Measurements from ENCODE around the gene TBC1D8. TPM values are rescaled to one million over a fixed set of nuclear protein-coding genes. Genes with fewer than 3 reads are reported as not detected.

Gene TBC1D8
- total RNA-seq, 1 donor from 2014 or later = 19.9 TPM

DNA sequence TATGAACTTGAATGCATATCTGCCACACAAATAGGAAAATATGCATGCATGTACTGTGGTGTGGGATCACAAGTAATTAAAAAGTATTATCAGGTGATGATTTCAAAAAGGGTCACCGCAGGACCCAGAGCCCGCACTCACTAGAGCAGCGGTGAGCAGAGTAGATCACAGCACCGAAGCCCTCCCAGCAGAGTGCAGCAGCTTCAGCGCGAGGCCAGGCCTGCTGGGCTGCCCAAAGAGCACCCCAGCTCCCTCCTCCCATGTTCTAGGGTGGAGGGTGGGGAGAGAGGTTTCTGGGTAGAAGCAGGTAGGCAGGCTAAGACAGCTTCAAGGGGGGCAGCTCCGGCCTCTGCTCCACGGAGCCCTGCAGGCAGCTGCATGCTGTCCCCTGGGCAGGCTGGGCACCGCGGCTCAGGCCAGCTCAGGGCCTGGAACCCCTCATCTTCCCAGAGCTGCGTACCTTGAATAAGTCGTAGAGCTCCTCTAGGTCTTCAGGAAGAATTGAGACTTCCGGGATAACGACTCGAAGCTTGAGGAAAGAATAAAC is 124.2 kb downstream of the TBC1D8 start:
- TF ChIP-seq, protein P1, sequence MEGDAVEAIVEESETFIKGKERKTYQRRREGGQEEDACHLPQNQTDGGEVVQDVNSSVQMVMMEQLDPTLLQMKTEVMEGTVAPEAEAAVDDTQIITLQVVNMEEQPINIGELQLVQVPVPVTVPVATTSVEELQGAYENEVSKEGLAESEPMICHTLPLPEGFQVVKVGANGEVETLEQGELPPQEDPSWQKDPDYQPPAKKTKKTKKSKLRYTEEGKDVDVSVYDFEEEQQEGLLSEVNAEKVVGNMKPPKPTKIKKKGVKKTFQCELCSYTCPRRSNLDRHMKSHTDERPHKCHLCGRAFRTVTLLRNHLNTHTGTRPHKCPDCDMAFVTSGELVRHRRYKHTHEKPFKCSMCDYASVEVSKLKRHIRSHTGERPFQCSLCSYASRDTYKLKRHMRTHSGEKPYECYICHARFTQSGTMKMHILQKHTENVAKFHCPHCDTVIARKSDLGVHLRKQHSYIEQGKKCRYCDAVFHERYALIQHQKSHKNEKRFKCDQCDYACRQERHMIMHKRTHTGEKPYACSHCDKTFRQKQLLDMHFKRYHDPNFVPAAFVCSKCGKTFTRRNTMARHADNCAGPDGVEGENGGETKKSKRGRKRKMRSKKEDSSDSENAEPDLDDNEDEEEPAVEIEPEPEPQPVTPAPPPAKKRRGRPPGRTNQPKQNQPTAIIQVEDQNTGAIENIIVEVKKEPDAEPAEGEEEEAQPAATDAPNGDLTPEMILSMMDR (IDR thresholded peaks at IDR 0.05) = no peak
- intact Hi-C loops (cut with DNase I) = no loop called here
- H3K36me3 ChIP-seq = peaks cover 26% of the 10 kb centered on the region
- no peak overlapping the region for H3K4me3 ChIP-seq
- H3K4me1 ChIP-seq = no peaks in the 10 kb centered on the region
- no peaks in the 10 kb centered on the region for H3K27me3 ChIP-seq
- ATAC-seq = no peak
- no peak overlapping the region for H3K27ac ChIP-seq
- no peak for DNase-seq
- no peaks in the 10 kb centered on the region for H3K9me3 ChIP-seq

DNA sequence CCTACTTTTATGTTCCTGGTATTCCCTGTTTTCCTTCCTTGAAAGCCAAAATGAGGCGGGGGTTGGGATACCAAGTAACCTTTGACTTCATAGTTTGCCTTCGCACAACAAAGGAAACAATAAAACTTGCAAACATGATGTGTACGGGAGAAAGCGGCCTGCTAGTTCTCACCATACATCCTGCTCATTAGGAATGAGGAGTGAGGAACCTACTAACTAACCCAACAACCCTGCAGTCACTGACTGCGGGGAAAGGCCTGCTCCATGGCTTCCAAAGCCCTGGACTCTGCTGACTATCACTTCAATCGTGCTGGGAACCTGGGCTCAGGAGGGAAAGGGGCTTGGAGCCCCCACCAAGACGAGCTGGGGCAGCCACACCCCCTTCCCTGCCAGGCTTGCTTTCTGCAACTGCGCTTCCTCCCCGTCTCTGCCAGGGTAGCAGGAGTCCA is 124.9 kb downstream of the TBC1D8 start:
- intact Hi-C loops (cut with DNase I) = no loop called here

DNA sequence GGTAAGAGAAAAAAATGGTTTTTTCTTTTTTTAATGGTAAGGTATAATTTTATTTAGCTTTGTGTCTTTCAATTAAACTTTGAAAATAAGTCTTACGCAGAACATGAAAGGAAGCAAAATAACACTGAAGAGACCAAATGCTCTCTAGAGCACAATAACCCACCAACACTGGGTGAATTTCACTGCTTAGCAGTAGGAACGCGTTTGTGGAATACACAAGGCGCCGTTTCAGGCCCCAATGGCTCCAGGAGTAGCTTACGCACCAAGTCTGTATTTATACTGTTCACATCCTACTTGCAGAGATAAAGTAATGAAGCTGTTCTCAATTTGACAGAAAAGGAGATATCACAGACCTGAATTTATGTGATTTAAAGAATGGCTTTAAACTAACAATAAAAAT is 125.6 kb downstream of the TBC1D8 start:
- ATAC-seq (no peak), DNase-seq (no peak)
- H3K4me3 ChIP-seq = no peak overlapping the region
- no peaks in the 10 kb centered on the region for H3K4me1 ChIP-seq
- TF ChIP-seq, protein P1 (IDR thresholded peaks at IDR 0.05) = no peak
- H3K9me3 ChIP-seq = no peaks in the 10 kb centered on the region
- no peaks in the 10 kb centered on the region for H3K27me3 ChIP-seq
- H3K36me3 ChIP-seq = peaks cover 40% of the 10 kb centered on the region
- no peak overlapping the region for H3K27ac ChIP-seq
- intact Hi-C loops (cut with DNase I) = no loop called here

More for the DNA sequence above, 124.9 kb downstream of the TBC1D8 start:
- no peak overlapping the region for H3K4me3 ChIP-seq
- ATAC-seq = no peak
- no peaks in the 10 kb centered on the region for H3K27me3 ChIP-seq
- no peaks in the 10 kb centered on the region for H3K4me1 ChIP-seq
- no peak for DNase-seq
- peaks cover 33% of the 10 kb centered on the region for H3K36me3 ChIP-seq
- no peak overlapping the region for H3K27ac ChIP-seq
- H3K9me3 ChIP-seq = no peaks in the 10 kb centered on the region
- TF ChIP-seq, protein P1 (IDR thresholded peaks at IDR 0.05) = no peak

DNA sequence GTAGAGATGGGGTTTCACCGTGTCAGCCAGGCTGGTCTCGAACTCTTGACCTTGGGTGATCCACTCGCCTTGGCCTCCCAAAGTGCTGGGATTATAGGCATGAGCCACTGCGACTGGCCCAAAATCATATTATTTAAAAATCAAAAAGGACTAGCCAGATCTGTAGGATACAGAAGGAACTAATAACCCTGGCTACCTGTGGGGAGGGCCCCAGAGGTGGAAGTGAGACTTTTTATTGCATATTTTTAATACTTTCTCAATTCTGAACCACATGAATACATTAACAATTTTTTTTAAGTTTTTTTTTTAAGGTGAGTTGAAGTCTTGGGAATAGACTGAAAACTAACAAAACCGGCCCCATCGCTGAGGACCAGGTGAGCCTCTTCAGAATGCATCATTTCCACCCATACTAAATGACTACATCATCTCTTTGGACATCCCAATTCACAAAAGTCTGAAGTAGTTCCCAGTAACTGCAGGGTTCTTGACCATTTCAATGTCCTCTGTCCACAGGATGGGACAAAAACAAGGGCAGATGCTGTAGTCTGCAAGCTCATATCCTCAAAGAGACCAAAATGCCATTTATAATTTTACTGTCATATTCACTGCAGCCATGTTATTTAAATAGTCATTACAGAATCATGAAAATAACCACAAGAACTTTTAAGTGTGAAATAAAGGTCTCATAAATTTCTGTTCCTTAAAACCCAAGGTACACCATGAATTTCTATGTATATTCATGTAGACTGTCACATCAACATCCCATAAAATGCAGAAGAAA is 127.7 kb downstream of the TBC1D8 start:
- intact Hi-C loops (cut with DNase I) = no loop called here
- no peaks in the 10 kb centered on the region for H3K4me1 ChIP-seq
- TF ChIP-seq, protein P1 (IDR thresholded peaks at IDR 0.05) = no peak
- H3K9me3 ChIP-seq = no peaks in the 10 kb centered on the region
- H3K27ac ChIP-seq = no peak overlapping the region
- no peaks in the 10 kb centered on the region for H3K27me3 ChIP-seq
- peaks cover 55% of the 10 kb centered on the region for H3K36me3 ChIP-seq
- H3K4me3 ChIP-seq = no peak overlapping the region
- no peak for DNase-seq
- no peak for ATAC-seq

DNA sequence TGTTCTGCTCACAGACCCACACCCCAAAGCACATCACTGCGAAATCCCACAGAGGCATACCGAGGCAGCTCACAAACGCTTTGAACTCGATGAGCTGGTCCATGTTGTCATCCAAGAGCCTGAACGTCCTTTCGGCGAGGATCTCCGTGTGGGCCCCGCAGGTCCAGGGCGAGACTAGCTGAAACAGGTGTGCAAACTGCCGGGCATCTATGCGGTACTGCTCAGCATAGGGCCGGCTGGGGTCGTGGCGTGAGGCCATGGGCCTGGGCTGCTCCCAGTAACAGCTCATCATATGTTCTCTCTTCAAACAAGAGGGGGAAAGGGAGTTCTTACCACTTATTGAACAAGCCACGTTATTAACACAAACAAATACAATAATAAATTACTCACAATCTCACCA is 129.0 kb downstream of the TBC1D8 start:
- intact Hi-C loops (cut with DNase I) = no loop called here
- Histone ChIP-seq H3K36me3 (peaks cover 51% of the 10 kb centered on the region), H3K27me3 (no peaks in the 10 kb centered on the region), H3K4me3 (no peak overlapping the region), H3K4me1 (no peaks in the 10 kb centered on the region), H3K27ac (no peak overlapping the region), H3K9me3 (no peaks in the 10 kb centered on the region)
- DNase-seq (no peak), ATAC-seq (no peak)
- TF ChIP-seq, protein P1 (IDR thresholded peaks at IDR 0.05) = no peak
